D721Med (cell line): ENCODE measurements around the gene TLCD2.
"Not testable (repeated sequence)": the region's sequence is repeated elsewhere in the genome, so short reads cannot be mapped to it uniquely, and the experiment has no call there.

Source experiments
- DNase-seq: peaks from one replicate; pipeline ENCODE4 v3.0.0; 2011; ENCODE audit warnings: low spot score; ENCODE audit not compliant: insufficient read length
- FAIRE-seq: peaks from 2 replicates; lab custom pipeline; 2011; peaks lifted over from hg19 to GRCh38; lab: Jason Lieb, UNC
- CTCF ChIP-seq: IDR thresholded peaks from 2 replicates; pipeline ENCODE4 v1.5.1; 2012; ENCODE audit warnings: mild to moderate bottlenecking, control low read depth; ENCODE audit not compliant: insufficient read depth; ENCODE audit errors: missing control alignments

TLCD2 gene

GRCh38 chr17:1693339-1693738, 16.8 kb downstream of the TLCD2 start:
- DNase-seq (no peak), FAIRE-seq (no peak)
- no peak for TF ChIP-seq CTCF

- no peak for FAIRE-seq
- TF ChIP-seq CTCF: no peak
- DNase-seq: no peak
Measured at GRCh38 chr17:1690544-1691221, 19.5 kb downstream of the TLCD2 start.

GRCh38 chr17:1688405-1688804, 21.8 kb downstream of the TLCD2 start:
- FAIRE-seq, DNase-seq: not testable (repeated sequence)

- no peak for FAIRE-seq
- TF ChIP-seq CTCF: no peak
Measured at GRCh38 chr17:1686086-1686485, 24.1 kb downstream of the TLCD2 start.

GRCh38 chr17:1684378-1685189, 25.6 kb downstream of the TLCD2 start, which contains the start of gene PRPF8:
Gene PRPF8, minus strand, starts transcription at chr17:1684867. Its CDS starts 296 bp downstream, at chr17:1684571.
- FAIRE-seq (no peak), DNase-seq (peak; percentile 97)
- TF ChIP-seq CTCF: no peak

More at GRCh38 chr17:1686086-1686485, 24.1 kb downstream of the TLCD2 start:
- DNase-seq: no peak

GRCh38 chr17:1683459-1683858, 26.7 kb downstream of the TLCD2 start:
- no peak for FAIRE-seq
- no peak for DNase-seq
- no peak for TF ChIP-seq CTCF

- TF ChIP-seq CTCF: no peak
- DNase-seq: no peak
- FAIRE-seq: no peak
Measured at GRCh38 chr17:1676401-1676800, 33.8 kb downstream of the TLCD2 start.
